SK-N-SH treated with all-trans-retinoic acid at 6 μM for 48 hours (cell line): Measurements from ENCODE around the gene ZDHHC3.

Experiments used
- CREB5 ChIP-seq: fragments of 250-450 bp; sonication (Bioruptor Pico); IDR thresholded peaks from 2 replicates; pipeline ENCODE4 v1.5.1; 2020; ENCODE audit warnings: low read depth, mild to moderate bottlenecking, moderate library complexity
- ZNF70 ChIP-seq: fragments of 450-650 bp; formaldehyde crosslinking; IDR thresholded peaks from 2 replicates; pipeline ENCODE4 v1.5.0; 2020; ENCODE audit warnings: mild to moderate bottlenecking, moderate library complexity

GRCh38 chr3:44892689-44893088 lies 83.3 kb downstream of the ZDHHC3 start:
- no peak for TF ChIP-seq ZNF70 (CRISPR knock-in tag)
- TF ChIP-seq CREB5 (CRISPR knock-in tag): no peak
